IPS-18a (cell line): ENCODE measurements around the gene CUBN.

ENCODE experiments used
- H3K27ac ChIP-seq: one replicate; pipeline ENCODE4 v1.5.1; 2013; ENCODE audit warnings: low read length
- H3K27me3 ChIP-seq: one replicate; pipeline ENCODE4 v1.6.1; 2013; ENCODE audit warnings: mild to moderate bottlenecking, low read length; ENCODE audit not compliant: control insufficient read depth, insufficient read depth
- H3K36me3 ChIP-seq: one replicate; pipeline ENCODE4 v1.6.1; 2013; ENCODE audit warnings: low read depth, low read length; ENCODE audit not compliant: control insufficient read depth
- H3K4me1 ChIP-seq: one replicate; pipeline ENCODE4 v1.6.1; 2013; ENCODE audit warnings: low read depth, low read length; ENCODE audit not compliant: control insufficient read depth
- H3K4me3 ChIP-seq: one replicate; pipeline ENCODE4 v1.5.1; 2013; ENCODE audit warnings: low read length
- H3K9ac ChIP-seq: one replicate; pipeline ENCODE4 v1.6.1; 2013; ENCODE audit warnings: mild to moderate bottlenecking, low read length, moderate library complexity
- H3K9me3 ChIP-seq: one replicate; pipeline ENCODE4 v1.6.1; 2013; ENCODE audit warnings: low read depth, low read length; ENCODE audit not compliant: control insufficient read depth

Gene CUBN

GRCh38 chr10:16930540-16930939, 199.1 kb downstream of the CUBN start:
- no peak overlapping the region for H3K4me3 ChIP-seq
- H3K36me3 ChIP-seq, result no peaks in the 10 kb centered on the region
- no peaks in the 10 kb centered on the region for H3K9me3 ChIP-seq
- no peak overlapping the region for H3K27ac ChIP-seq
- H3K9ac ChIP-seq, result no peak overlapping the region
- no peaks in the 10 kb centered on the region for H3K27me3 ChIP-seq
- peaks cover 9% of the 10 kb centered on the region for H3K4me1 ChIP-seq

GRCh38 chr10:16929069-16929468, 200.5 kb downstream of the CUBN start:
- Histone ChIP-seq H3K27me3 (no peaks in the 10 kb centered on the region), H3K4me3 (no peak overlapping the region), H3K36me3 (no peaks in the 10 kb centered on the region), H3K9me3 (no peaks in the 10 kb centered on the region), H3K9ac (no peak overlapping the region), H3K27ac (no peak overlapping the region), H3K4me1 (peaks cover 9% of the 10 kb centered on the region)

DNA sequence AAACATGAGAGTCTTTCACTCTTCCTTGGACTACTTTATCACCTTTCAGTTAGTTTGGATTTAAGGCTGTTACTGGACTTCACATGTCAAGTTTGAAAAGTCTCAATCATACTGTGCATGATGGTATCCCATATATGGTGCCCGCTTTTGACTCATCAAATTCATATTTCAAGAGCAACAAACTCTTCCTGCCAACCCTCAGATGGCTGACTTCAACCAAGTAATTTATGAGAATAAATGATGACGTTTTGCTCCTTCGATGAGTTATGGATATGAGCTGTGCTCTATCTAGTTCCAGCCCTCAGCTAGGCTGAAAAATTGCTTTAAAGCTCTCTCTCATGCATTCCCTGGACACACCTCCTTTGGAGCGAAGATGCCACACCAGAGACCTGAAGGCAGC, 202.1 kb downstream of the CUBN start:
- peaks cover 9% of the 10 kb centered on the region for H3K4me1 ChIP-seq
- H3K27ac ChIP-seq, result no peak overlapping the region
- no peaks in the 10 kb centered on the region for H3K9me3 ChIP-seq
- H3K27me3 ChIP-seq, result no peaks in the 10 kb centered on the region
- H3K9ac ChIP-seq, result no peak overlapping the region
- H3K4me3 ChIP-seq, result no peak overlapping the region
- H3K36me3 ChIP-seq, result no peaks in the 10 kb centered on the region

GRCh38 chr10:16923726-16924125, 205.9 kb downstream of the CUBN start:
- Histone ChIP-seq H3K9me3 (no peaks in the 10 kb centered on the region), H3K27me3 (no peaks in the 10 kb centered on the region), H3K4me1 (peaks cover under 1% of the 10 kb centered on the region), H3K27ac (no peak overlapping the region), H3K4me3 (no peak overlapping the region), H3K9ac (no peak overlapping the region), H3K36me3 (no peaks in the 10 kb centered on the region)

- H3K27me3 ChIP-seq, result no peaks in the 10 kb centered on the region
- H3K9me3 ChIP-seq, result no peaks in the 10 kb centered on the region
- H3K9ac ChIP-seq, result no peak overlapping the region
- H3K4me1 ChIP-seq, result no peaks in the 10 kb centered on the region
- H3K4me3 ChIP-seq, result no peak overlapping the region
- H3K27ac ChIP-seq, result no peak overlapping the region
- no peaks in the 10 kb centered on the region for H3K36me3 ChIP-seq
Measured at GRCh38 chr10:16923309-16923708, 206.3 kb downstream of the CUBN start.

DNA sequence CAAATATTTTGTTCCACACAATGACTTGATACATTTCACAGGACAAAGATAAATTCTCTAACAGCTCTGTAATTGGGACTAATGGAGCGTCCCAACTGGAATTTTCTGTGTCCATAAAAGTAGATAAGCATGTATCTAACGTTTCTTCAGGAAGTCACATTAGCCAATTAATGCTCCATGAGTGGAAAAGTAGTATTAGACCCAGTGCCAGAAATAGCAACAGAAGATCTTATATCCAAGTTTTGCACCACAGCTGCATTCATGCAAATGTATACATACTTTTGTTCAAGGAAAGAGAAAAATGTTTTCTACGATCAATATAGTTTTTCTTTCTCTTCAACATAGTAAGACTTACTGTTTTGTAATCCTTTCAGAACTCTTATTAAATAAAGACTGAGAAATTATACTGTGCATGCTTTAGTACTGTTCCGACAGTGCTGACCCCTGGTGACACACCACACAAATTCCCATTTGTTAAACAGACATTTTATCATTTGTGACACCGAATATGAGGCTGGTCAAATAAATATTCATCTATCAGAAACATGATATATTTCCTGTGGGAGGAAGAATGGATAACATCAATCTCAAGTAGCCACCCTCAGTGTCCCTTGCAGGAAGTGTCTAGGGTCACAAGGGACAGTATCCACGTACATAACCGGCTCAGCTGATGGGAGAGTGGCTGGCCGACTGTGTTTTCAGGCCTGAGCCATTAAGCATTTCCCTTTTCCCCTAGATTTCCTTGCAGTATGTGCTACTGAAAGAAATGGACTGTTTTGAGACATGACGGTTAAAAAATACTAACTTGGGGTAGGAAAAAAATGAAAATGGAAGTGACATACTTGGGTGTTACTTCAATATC, 210.3 kb downstream of the CUBN start:
- H3K4me3 ChIP-seq, result no peak overlapping the region
- no peaks in the 10 kb centered on the region for H3K9me3 ChIP-seq
- no peaks in the 10 kb centered on the region for H3K27me3 ChIP-seq
- no peak overlapping the region for H3K9ac ChIP-seq
- H3K27ac ChIP-seq, result no peak overlapping the region
- no peaks in the 10 kb centered on the region for H3K36me3 ChIP-seq
- no peaks in the 10 kb centered on the region for H3K4me1 ChIP-seq

DNA sequence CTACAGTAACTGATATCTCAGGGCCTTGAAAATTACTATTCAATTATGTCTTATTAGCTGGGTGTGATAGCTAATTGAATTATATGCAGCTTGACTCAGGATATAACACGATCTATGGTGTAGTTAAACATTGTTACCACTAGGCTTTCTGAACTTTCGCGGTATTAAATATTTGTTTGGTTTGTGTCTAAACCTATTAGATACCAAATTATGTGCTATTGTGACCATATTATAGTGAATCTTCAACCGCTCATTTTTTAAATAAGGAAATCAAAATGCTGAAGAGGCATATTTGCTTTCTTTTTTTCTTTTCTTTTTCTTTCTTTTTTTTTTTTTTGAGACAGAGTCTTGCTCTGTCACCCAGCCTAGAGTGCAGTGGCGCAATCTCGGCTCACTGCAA, 213.1 kb downstream of the CUBN start:
- no peak overlapping the region for H3K4me3 ChIP-seq
- H3K9me3 ChIP-seq, result no peaks in the 10 kb centered on the region
- no peak overlapping the region for H3K27ac ChIP-seq
- H3K27me3 ChIP-seq, result no peaks in the 10 kb centered on the region
- no peaks in the 10 kb centered on the region for H3K4me1 ChIP-seq
- no peaks in the 10 kb centered on the region for H3K36me3 ChIP-seq
- H3K9ac ChIP-seq, result no peak overlapping the region

DNA sequence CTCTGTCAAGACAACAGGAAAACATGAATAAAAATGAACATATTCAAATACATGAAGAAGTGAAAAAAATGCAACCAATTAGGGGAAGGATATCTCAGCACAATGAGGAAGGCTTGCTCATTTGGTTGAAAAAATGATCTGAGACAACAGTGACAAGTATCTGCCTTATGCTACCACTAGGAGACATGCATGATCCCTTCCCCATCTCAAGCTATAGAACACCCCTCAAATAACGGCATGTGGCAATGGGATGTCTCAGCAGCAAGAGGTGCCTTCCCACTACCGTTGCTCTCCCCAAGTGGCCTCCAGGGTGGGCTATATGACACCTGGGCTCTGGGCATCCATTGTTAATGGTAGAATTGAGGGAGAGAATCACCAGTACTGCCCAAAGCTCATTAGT, 214.3 kb downstream of the CUBN start:
- Histone ChIP-seq H3K9ac (no peak overlapping the region), H3K4me1 (no peaks in the 10 kb centered on the region), H3K27me3 (no peaks in the 10 kb centered on the region), H3K4me3 (no peak overlapping the region), H3K27ac (no peak overlapping the region), H3K9me3 (no peaks in the 10 kb centered on the region), H3K36me3 (no peaks in the 10 kb centered on the region)

DNA sequence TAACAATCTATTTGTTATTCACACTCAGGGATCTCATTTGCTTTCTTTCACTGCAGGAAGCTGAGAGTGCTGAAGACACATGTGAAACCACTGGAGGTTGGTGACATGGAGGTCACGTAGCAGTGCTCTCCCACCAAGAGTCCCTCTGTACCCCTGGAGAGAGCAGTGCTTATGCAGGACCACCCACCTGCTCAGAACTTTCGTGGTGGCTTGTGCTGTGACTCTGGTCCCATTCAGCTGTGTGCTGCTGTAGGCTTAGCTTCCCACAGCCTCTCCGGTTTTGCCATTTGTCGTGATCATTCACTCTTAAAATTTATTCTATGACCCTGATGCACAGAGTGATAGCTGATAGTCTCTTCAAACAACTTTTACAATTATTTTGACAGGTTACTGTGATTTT, 216.3 kb downstream of the CUBN start:
- no peaks in the 10 kb centered on the region for H3K9me3 ChIP-seq
- no peaks in the 10 kb centered on the region for H3K36me3 ChIP-seq

DNA sequence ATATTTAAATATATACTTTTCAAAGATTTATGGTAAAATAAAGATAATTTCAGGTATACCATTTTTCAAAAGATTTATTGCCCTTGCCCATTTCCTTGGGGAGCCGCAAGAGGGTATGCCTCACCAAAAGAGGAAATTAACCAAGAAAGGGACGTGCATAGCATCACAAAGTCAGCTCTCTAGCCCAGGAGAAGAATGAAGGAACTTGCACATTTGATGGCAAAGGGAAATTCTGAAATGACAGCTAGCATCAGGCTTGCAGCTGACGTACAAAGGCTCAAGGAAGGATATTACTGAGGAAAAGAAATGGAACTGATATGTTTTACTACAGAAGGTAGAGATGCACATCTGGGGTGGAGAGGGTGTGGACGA, 218.8 kb downstream of the CUBN start:
- Histone ChIP-seq H3K9ac (no peak overlapping the region), H3K4me1 (no peaks in the 10 kb centered on the region), H3K9me3 (no peaks in the 10 kb centered on the region), H3K4me3 (no peak overlapping the region), H3K27me3 (no peaks in the 10 kb centered on the region), H3K36me3 (no peaks in the 10 kb centered on the region), H3K27ac (no peak overlapping the region)

More for the DNA sequence above, 216.3 kb downstream of the CUBN start:
- Histone ChIP-seq H3K4me3 (no peak overlapping the region), H3K4me1 (no peaks in the 10 kb centered on the region), H3K27me3 (no peaks in the 10 kb centered on the region), H3K27ac (no peak overlapping the region), H3K9ac (no peak overlapping the region)

DNA sequence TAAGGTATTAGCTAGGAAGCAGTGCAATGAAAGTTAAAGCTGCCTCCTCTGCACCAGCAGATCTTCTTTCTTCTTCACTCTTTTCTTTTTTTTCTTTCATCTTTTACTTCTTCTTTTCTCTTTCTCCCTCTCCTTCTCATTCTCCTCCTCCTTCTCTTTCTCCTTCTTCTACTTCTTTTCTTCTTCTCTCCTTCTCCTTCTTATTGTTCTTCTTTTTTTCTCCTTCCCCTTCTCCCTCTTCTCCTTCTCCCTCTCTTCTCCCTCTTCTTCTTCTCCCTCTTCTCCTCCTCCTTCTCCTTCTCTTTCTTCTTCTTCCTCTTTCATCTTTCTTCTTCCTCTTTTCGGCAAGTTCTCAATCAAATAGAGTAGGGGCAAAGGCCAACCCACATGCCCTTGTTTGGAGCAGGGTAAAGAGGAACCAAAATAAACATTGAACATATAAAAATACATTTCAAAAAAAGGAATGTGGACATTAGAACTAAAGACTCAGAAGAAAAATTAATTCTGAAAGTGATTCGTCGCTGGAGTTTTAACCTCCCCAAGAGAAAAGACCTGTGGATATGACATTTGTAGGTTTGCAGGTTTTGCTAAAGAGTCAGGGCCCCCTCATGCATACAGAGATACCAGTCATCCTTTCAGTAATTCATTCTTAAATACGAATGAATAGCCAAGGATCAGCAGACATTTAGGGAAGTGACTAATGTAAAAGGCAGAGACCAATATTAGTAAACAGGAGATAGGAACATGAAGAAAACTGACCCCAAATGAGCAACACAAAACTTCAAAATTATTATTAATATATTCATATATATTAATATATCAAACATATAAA, 219.4 kb downstream of the CUBN start:
- no peaks in the 10 kb centered on the region for H3K4me1 ChIP-seq
- H3K4me3 ChIP-seq, result no peak overlapping the region
- H3K36me3 ChIP-seq, result no peaks in the 10 kb centered on the region
- H3K27ac ChIP-seq, result no peak overlapping the region
- H3K27me3 ChIP-seq, result no peaks in the 10 kb centered on the region
- H3K9ac ChIP-seq, result no peak overlapping the region
- no peaks in the 10 kb centered on the region for H3K9me3 ChIP-seq
